HepG2 (cell line): ENCODE measurements around the gene GRAP. TPM values are rescaled to one million over a fixed set of nuclear protein-coding genes. Genes with fewer than 3 reads are reported as not detected.

Source experiments
- ADNP ChIP-seq: sonication (generic); formaldehyde crosslinking; IDR thresholded peaks from 2 replicates; pipeline ENCODE4 v1.4.0; 2020; ENCODE audit warnings: missing genetic modification reagents
- AHR ChIP-seq: IDR thresholded peaks from 2 replicates; pipeline ENCODE4 v1.6.1; 2018; ENCODE audit warnings: missing genetic modification reagents, missing compliant biosample characterization
- ATF7 ChIP-seq, 2 experiments: fragments of 450-650 bp in 1 of 2; sonication (generic) in 1 of 2; formaldehyde crosslinking in 1 of 2; IDR thresholded peaks; 2 replicates each; pipeline versions ENCODE4 v1.4.0 to v1.6.1; 2016 to 2020; ENCODE audit warnings: antibody characterized with exemption in 1 of 2, mild to moderate bottlenecking in 1 of 2, missing genetic modification reagents in 1 of 2
- CHD4 ChIP-seq: fragments of 200-600 bp; sonication (generic); IDR thresholded peaks from 2 replicates; pipeline ENCODE4 v1.7.0; 2017; ENCODE audit warnings: mild to moderate bottlenecking, low read length, borderline replicate concordance
- FOXK2 ChIP-seq: fragments of 450-650 bp; IDR thresholded peaks from 2 replicates; pipeline ENCODE4 v1.6.1; 2016
- GTF3A ChIP-seq: sonication (generic); formaldehyde crosslinking; conservative IDR thresholded peaks from 2 replicates; pipeline ENCODE4 v1.4.0; 2020; ENCODE audit warnings: mild to moderate bottlenecking, missing genetic modification reagents
- KLF15 ChIP-seq: sonication (generic); formaldehyde crosslinking; IDR thresholded peaks from 2 replicates; pipeline ENCODE4 v1.8.1; 2023; ENCODE audit warnings: borderline replicate concordance, mild to moderate bottlenecking, inconsistent platforms, missing genetic modification reagents, mixed read lengths
- MEF2D ChIP-seq: sonication (generic); formaldehyde crosslinking; IDR thresholded peaks from 2 replicates; pipeline ENCODE4 v1.5.1; 2020; ENCODE audit warnings: mild to moderate bottlenecking, missing genetic modification reagents
- MLXIP ChIP-seq: sonication (generic); formaldehyde crosslinking; IDR thresholded peaks from 2 replicates; pipeline ENCODE4 v1.9.0; 2021; ENCODE audit warnings: missing genetic modification reagents, borderline replicate concordance
- MXI1 ChIP-seq: IDR thresholded peaks from 3 replicates; pipeline ENCODE4 v1.6.1; 2012; ENCODE audit warnings: low read depth, low read length, inconsistent platforms, borderline replicate concordance
- PCBP1 ChIP-seq: fragments of 200-400 bp; formaldehyde crosslinking; IDR thresholded peaks from 2 replicates; pipeline ENCODE4 v1.6.1; 2017; ENCODE audit warnings: mild to moderate bottlenecking, low read depth, low read length, borderline replicate concordance
- RAD51 ChIP-seq: fragments of 450-650 bp; IDR thresholded peaks from 2 replicates; pipeline ENCODE4 v1.6.1; 2016; ENCODE audit warnings: borderline replicate concordance
- REPIN1 ChIP-seq: sonication (generic); formaldehyde crosslinking; IDR thresholded peaks from 2 replicates; pipeline ENCODE4 v1.8.0; 2022; ENCODE audit warnings: missing genetic modification reagents, low read depth, mild to moderate bottlenecking, borderline replicate concordance
- SAFB2 ChIP-seq: sonication (generic); formaldehyde crosslinking; IDR thresholded peaks from 2 replicates; pipeline ENCODE4 v1.5.1; 2020; ENCODE audit warnings: missing genetic modification reagents, low read depth, mild to moderate bottlenecking, borderline replicate concordance
- SMARCC2 ChIP-seq: fragments of 450-650 bp; IDR thresholded peaks from 2 replicates; pipeline ENCODE4 v1.6.1; 2017; ENCODE audit warnings: antibody characterized with exemption, mild to moderate bottlenecking
- ZBTB38 ChIP-seq: sonication (generic); formaldehyde crosslinking; IDR thresholded peaks from 2 replicates; pipeline ENCODE4 v1.5.1; 2020; ENCODE audit warnings: mild to moderate bottlenecking, missing genetic modification reagents
- ZFP37 ChIP-seq: sonication (generic); formaldehyde crosslinking; IDR thresholded peaks from 2 replicates; pipeline ENCODE4 v1.4.0; 2020; ENCODE audit warnings: missing genetic modification reagents, borderline replicate concordance
- ZMYM4 ChIP-seq: sonication (generic); formaldehyde crosslinking; IDR thresholded peaks from 2 replicates; pipeline ENCODE4 v1.8.1; 2023; ENCODE audit warnings: mild to moderate bottlenecking, missing genetic modification reagents
- ZNF124 ChIP-seq: sonication (generic); formaldehyde crosslinking; IDR thresholded peaks from 2 replicates; pipeline ENCODE4 v1.4.0; 2020; ENCODE audit warnings: missing genetic modification reagents
- ZNF709 ChIP-seq: sonication (generic); formaldehyde crosslinking; IDR thresholded peaks from 2 replicates; pipeline ENCODE4 v1.5.0; 2020; ENCODE audit warnings: mild to moderate bottlenecking, missing genetic modification reagents
- polyA plus RNA-seq, 8 experiments: library from polyadenylated mRNA; depleted of rRNA in 3 of 8; stranded (reverse) in 7 of 8; unstranded in 1 of 8; fragments of >200 nt; fragmentation: Illumina TruSeq in 4 of 8; extraction: Trizol in 4 of 8; gene quantifications; 2 replicates each; pipeline versions ENCODE4 v1.2.1 to v1.2.3, GENCODE V29; 2011 to 2016; ENCODE audit warnings: low read depth in 4 of 8, missing spikeins in 1 of 8, mixed read lengths in 1 of 8; ENCODE audit not compliant: insufficient read depth in 1 of 8
- total RNA-seq, 5 experiments: library from RNA; depleted of rRNA; stranded (reverse); fragments of >200 nt; fragmentation: Illumina TruSeq; extraction: Trizol; gene quantifications; 2 replicates each; pipeline ENCODE4 v1.2.3, GENCODE V29; 2016; ENCODE audit warnings: low read depth in 1 of 5
- TF ChIP-seq, protein P1 (sequence below): sonication (generic); formaldehyde crosslinking; IDR thresholded peaks from 2 replicates; pipeline ENCODE4 v1.8.1; 2023; ENCODE audit warnings: mild to moderate bottlenecking, inconsistent platforms, moderate library complexity, missing genetic modification reagents, borderline replicate concordance
- TF ChIP-seq, protein P2 (sequence below): sonication (generic); formaldehyde crosslinking; IDR thresholded peaks from 2 replicates; pipeline ENCODE4 v1.5.0; 2020; ENCODE audit warnings: missing genetic modification reagents, mild to moderate bottlenecking, borderline replicate concordance

The GRAP gene
- total and polyA plus RNA-seq, 2 of the 13 experiments (the other 11 are each of a cell fraction or from before 2014, with no cell fraction given), result 0.77 to 1.7 TPM

GRCh38 chr17:18981642-18982424, 64.9 kb downstream of the GRAP start (continued):
- TF ChIP-seq, protein P1, sequence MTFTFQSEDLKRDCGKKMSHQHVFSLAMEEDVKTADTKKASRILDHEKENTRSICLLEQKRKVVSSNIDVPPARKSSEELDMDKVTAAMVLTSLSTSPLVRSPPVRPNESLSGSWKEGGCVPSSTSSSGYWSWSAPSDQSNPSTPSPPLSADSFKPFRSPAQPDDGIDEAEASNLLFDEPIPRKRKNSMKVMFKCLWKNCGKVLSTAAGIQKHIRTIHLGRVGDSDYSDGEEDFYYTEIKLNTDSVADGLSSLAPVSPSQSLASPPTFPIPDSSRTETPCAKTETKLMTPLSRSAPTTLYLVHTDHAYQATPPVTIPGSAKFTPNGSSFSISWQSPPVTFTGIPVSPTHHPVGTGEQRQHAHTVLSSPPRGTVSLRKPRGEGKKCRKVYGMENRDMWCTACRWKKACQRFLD (CRISPR knock-in tag), result peak; percentile 38; the same call in 1 of the 2 replicates
- no peak for TF ChIP-seq KLF15 (CRISPR knock-in tag)
- TF ChIP-seq ATF7 (IDR thresholded peaks at IDR 0.05), result no peak
- no peak for TF ChIP-seq ATF7 (CRISPR knock-in tag; IDR thresholded peaks at IDR 0.05)
- no peak for TF ChIP-seq FOXK2
- no peak; the same call in 1 of the 2 replicates for TF ChIP-seq ZNF124 (CRISPR knock-in tag)
- TF ChIP-seq MXI1, result peak; percentile 40; the same call in 1 of the 3 replicates
- TF ChIP-seq ZBTB38, result no peak
- TF ChIP-seq PCBP1, result peak; percentile 85; the same call in 1 of the 2 replicates
- no peak for TF ChIP-seq RAD51
- TF ChIP-seq SMARCC2, result no peak
- TF ChIP-seq CHD4, result 0 out of 2 replicates have a peak, but pooled peaks have one; percentile 28
- TF ChIP-seq ZFP37 (CRISPR knock-in tag), result no peak; the same call in 1 of the 2 replicates
- 0 out of 2 replicates have a peak, but pooled peaks have one; percentile 63 for TF ChIP-seq GTF3A (CRISPR knock-in tag)
- TF ChIP-seq ZMYM4 (CRISPR knock-in tag), result peak; percentile 63
- TF ChIP-seq ADNP, result no peak
- TF ChIP-seq, protein P2, sequence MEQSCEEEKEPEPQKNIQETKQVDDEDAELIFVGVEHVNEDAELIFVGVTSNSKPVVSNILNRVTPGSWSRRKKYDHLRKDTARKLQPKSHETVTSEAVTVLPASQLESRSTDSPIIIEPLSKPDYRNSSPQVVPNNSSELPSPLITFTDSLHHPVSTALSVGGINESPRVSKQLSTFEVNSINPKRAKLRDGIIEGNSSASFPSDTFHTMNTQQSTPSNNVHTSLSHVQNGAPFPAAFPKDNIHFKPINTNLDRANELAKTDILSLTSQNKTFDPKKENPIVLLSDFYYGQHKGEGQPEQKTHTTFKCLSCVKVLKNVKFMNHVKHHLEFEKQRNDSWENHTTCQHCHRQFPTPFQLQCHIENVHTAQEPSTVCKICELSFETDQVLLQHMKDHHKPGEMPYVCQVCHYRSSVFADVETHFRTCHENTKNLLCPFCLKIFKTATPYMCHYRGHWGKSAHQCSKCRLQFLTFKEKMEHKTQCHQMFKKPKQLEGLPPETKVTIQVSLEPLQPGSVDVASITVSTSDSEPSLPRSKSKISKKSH (CRISPR knock-in tag), result no peak; the same call in 1 of the 2 replicates
- TF ChIP-seq REPIN1 (CRISPR knock-in tag), result no peak
- TF ChIP-seq SAFB2 (CRISPR knock-in tag), result no peak
- TF ChIP-seq MEF2D (CRISPR knock-in tag), result 0 out of 2 replicates have a peak, but pooled peaks have one; percentile 19
- no peak for TF ChIP-seq ZNF709 (CRISPR knock-in tag)
- no peak for TF ChIP-seq MLXIP (CRISPR knock-in tag)
- no peak for TF ChIP-seq AHR (CRISPR knock-in tag)
